HepG2 (cell line): ENCODE data around the gene USP2. TPM values are rescaled to one million over a fixed set of nuclear protein-coding genes. Genes with fewer than 3 reads are reported as not detected.

Experiments used
- NFIC ChIP-seq: IDR thresholded peaks from 2 replicates; pipeline ENCODE4 v1.6.1; 2012; ENCODE audit warnings: mild to moderate bottlenecking, low read length, inconsistent platforms
- NFYC ChIP-seq: IDR thresholded peaks from 2 replicates; pipeline ENCODE4 v1.6.1; 2016; ENCODE audit warnings: missing genetic modification reagents, missing compliant biosample characterization
- RFX5 ChIP-seq: IDR thresholded peaks from 2 replicates; pipeline ENCODE4 v1.6.1; 2011; ENCODE audit warnings: low read depth, low read length, improper control_type of control experiment
- SAP130 ChIP-seq: IDR thresholded peaks from 2 replicates; pipeline ENCODE4 v1.6.1; 2016; ENCODE audit warnings: low read depth
- SUZ12 ChIP-seq: fragments of 150-350 bp; IDR thresholded peaks from 2 replicates; pipeline ENCODE4 v1.6.1; 2014; ENCODE audit warnings: low read depth, low read length
- ZNF230 ChIP-seq: sonication (generic); formaldehyde crosslinking; IDR thresholded peaks from 2 replicates; pipeline ENCODE4 v1.4.0; 2020; ENCODE audit warnings: mild to moderate bottlenecking, missing genetic modification reagents
- ZNF326 ChIP-seq: sonication (generic); formaldehyde crosslinking; IDR thresholded peaks from 2 replicates; pipeline ENCODE4 v1.4.0; 2020; ENCODE audit warnings: missing genetic modification reagents, borderline replicate concordance
- ZNF589 ChIP-seq: sonication (generic); formaldehyde crosslinking; conservative IDR thresholded peaks from 2 replicates; pipeline ENCODE4 v1.8.0; 2022; ENCODE audit warnings: mild to moderate bottlenecking, moderate library complexity, missing genetic modification reagents
- ZNF724P ChIP-seq: sonication (generic); formaldehyde crosslinking; IDR thresholded peaks from 2 replicates; pipeline ENCODE4 v1.8.0; 2022; ENCODE audit warnings: missing genetic modification reagents, borderline replicate concordance
- ZNF775 ChIP-seq: sonication (generic); formaldehyde crosslinking; IDR thresholded peaks from 2 replicates; pipeline ENCODE4 v1.4.0; 2020; ENCODE audit warnings: missing genetic modification reagents, mild to moderate bottlenecking, moderate library complexity, borderline replicate concordance
- ZNF777 ChIP-seq: sonication (generic); formaldehyde crosslinking; IDR thresholded peaks from 2 replicates; pipeline ENCODE4 v1.4.0; 2020; ENCODE audit warnings: missing genetic modification reagents
- ZNF839 ChIP-seq: sonication (generic); formaldehyde crosslinking; IDR thresholded peaks from 2 replicates; pipeline ENCODE4 v1.4.0; 2020; ENCODE audit warnings: missing genetic modification reagents, mild to moderate bottlenecking, borderline replicate concordance
- polyA plus RNA-seq, 8 experiments: library from polyadenylated mRNA; depleted of rRNA in 3 of 8; stranded (reverse) in 7 of 8; unstranded in 1 of 8; fragments of >200 nt; fragmentation: Illumina TruSeq in 4 of 8; extraction: Trizol in 4 of 8; gene quantifications; 2 replicates each; pipeline versions ENCODE4 v1.2.1 to v1.2.3, GENCODE V29; 2011 to 2016; ENCODE audit warnings: low read depth in 4 of 8, missing spikeins in 1 of 8, mixed read lengths in 1 of 8; ENCODE audit not compliant: insufficient read depth in 1 of 8
- total RNA-seq, 5 experiments: library from RNA; depleted of rRNA; stranded (reverse); fragments of >200 nt; fragmentation: Illumina TruSeq; extraction: Trizol; gene quantifications; 2 replicates each; pipeline ENCODE4 v1.2.3, GENCODE V29; 2016; ENCODE audit warnings: low read depth in 1 of 5
- TF ChIP-seq, protein P1 (sequence below): sonication (generic); formaldehyde crosslinking; IDR thresholded peaks from 2 replicates; pipeline ENCODE4 v1.8.0; 2022; ENCODE audit warnings: missing genetic modification reagents, mild to moderate bottlenecking, moderate library complexity, borderline replicate concordance
- TF ChIP-seq, protein P2 (sequence below), 2 experiments: sonication (generic) in 1 of 2; formaldehyde crosslinking in 1 of 2; IDR thresholded peaks; 2 replicates each; pipeline versions ENCODE4 v1.4.0 to v1.6.1; 2018 to 2020; ENCODE audit warnings: missing genetic modification reagents in 2 of 2, borderline replicate concordance in 1 of 2, low read depth in 1 of 2, mild to moderate bottlenecking in 1 of 2, missing biosample characterization in 1 of 2
- TF ChIP-seq, protein P3 (sequence below): IDR thresholded peaks from 2 replicates; pipeline ENCODE4 v1.6.1; 2012; ENCODE audit warnings: low read length, improper control_type of control experiment
- TF ChIP-seq, protein P4 (sequence below): IDR thresholded peaks from 2 replicates; pipeline ENCODE4 v1.6.1; 2016; ENCODE audit warnings: missing genetic modification reagents, missing compliant biosample characterization
- TF ChIP-seq, protein P5 (sequence below): sonication (generic); formaldehyde crosslinking; IDR thresholded peaks from 2 replicates; pipeline ENCODE4 v1.5.0; 2020; ENCODE audit warnings: missing genetic modification reagents, mild to moderate bottlenecking, borderline replicate concordance
- TF ChIP-seq, protein P6 (sequence below): IDR thresholded peaks from 2 replicates; pipeline ENCODE4 v1.6.1; 2016

The USP2 gene
- total and polyA plus RNA-seq, 2 of the 13 experiments (the other 11 are each of a cell fraction or from before 2014, with no cell fraction given) = 2.5 to 6.0 TPM

DNA sequence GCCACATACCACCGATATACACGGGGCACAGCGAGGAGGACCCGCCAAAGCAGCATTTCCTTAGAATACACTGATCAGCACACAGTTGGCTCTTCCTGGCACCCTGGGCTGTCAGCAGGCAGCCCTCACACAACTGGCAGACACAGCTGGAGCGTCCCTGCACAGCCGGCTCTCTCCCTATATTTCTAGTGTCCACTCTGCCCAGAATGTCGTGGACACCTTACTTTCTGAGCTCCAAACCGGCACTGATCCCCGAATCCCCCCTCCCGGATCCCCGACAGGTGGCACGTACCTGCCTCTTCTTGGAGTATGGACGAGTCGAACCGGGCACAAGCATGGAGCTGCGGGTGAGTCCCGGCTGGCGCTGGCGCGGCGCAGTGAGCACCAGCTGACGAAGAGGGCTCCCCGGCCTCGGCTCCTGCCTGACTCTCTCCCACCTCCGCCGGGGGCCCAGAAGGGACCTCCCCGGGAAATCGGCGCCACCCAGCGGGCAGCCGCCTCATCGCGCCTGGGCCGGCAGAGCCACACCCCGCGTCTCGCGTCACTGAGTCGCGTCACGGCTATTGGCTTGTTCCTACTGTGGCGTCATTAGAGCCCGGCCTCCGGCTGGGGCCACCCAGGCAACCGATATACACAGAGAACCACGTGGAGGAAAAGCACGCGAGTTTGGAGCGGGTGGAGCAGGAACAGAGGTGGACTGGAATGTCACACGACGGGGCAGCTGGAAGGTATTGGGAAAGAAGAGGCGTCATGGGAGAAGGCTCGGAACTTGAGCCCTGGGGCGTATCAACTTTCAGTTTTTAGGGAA lies at the start of gene USP2 (continued):
- TF ChIP-seq, protein P1, sequence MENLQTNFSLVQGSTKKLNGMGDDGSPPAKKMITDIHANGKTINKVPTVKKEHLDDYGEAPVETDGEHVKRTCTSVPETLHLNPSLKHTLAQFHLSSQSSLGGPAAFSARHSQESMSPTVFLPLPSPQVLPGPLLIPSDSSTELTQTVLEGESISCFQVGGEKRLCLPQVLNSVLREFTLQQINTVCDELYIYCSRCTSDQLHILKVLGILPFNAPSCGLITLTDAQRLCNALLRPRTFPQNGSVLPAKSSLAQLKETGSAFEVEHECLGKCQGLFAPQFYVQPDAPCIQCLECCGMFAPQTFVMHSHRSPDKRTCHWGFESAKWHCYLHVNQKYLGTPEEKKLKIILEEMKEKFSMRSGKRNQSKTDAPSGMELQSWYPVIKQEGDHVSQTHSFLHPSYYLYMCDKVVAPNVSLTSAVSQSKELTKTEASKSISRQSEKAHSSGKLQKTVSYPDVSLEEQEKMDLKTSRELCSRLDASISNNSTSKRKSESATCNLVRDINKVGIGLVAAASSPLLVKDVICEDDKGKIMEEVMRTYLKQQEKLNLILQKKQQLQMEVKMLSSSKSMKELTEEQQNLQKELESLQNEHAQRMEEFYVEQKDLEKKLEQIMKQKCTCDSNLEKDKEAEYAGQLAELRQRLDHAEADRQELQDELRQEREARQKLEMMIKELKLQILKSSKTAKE (CRISPR knock-in tag) = peak; percentile 47; the same call in 1 of the 2 replicates
- TF ChIP-seq ZNF839 (CRISPR knock-in tag) (no peak), ZNF230 (CRISPR knock-in tag) (no peak), ZNF775 (CRISPR knock-in tag) (no peak), ZNF326 (no peak), ZNF777 (CRISPR knock-in tag) (peak; percentile 49), ZNF724P (CRISPR knock-in tag) (no peak), SUZ12 (no peak), SAP130 (CRISPR knock-in tag) (peak; percentile 100), NFYC (CRISPR knock-in tag) (peak; percentile 78), ZNF589 (peak; percentile 39; the same call in 1 of the 2 replicates), RFX5 (peak; percentile 70; the same call in 1 of the 2 replicates), NFIC (no peak)
- TF ChIP-seq, protein P2, sequence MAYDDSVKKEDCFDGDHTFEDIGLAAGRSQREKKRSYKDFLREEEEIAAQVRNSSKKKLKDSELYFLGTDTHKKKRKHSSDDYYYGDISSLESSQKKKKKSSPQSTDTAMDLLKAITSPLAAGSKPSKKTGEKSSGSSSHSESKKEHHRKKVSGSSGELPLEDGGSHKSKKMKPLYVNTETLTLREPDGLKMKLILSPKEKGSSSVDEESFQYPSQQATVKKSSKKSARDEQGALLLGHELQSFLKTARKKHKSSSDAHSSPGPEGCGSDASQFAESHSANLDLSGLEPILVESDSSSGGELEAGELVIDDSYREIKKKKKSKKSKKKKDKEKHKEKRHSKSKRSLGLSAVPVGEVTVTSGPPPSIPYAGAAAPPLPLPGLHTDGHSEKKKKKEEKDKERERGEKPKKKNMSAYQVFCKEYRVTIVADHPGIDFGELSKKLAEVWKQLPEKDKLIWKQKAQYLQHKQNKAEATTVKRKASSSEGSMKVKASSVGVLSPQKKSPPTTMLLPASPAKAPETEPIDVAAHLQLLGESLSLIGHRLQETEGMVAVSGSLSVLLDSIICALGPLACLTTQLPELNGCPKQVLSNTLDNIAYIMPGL (CRISPR knock-in tag; IDR thresholded peaks at IDR 0.05; ENCODE audit: borderline replicate concordance in 1 of 2, low read depth in 1 of 2) = peak; percentile 90 to 93
- TF ChIP-seq, protein P3, sequence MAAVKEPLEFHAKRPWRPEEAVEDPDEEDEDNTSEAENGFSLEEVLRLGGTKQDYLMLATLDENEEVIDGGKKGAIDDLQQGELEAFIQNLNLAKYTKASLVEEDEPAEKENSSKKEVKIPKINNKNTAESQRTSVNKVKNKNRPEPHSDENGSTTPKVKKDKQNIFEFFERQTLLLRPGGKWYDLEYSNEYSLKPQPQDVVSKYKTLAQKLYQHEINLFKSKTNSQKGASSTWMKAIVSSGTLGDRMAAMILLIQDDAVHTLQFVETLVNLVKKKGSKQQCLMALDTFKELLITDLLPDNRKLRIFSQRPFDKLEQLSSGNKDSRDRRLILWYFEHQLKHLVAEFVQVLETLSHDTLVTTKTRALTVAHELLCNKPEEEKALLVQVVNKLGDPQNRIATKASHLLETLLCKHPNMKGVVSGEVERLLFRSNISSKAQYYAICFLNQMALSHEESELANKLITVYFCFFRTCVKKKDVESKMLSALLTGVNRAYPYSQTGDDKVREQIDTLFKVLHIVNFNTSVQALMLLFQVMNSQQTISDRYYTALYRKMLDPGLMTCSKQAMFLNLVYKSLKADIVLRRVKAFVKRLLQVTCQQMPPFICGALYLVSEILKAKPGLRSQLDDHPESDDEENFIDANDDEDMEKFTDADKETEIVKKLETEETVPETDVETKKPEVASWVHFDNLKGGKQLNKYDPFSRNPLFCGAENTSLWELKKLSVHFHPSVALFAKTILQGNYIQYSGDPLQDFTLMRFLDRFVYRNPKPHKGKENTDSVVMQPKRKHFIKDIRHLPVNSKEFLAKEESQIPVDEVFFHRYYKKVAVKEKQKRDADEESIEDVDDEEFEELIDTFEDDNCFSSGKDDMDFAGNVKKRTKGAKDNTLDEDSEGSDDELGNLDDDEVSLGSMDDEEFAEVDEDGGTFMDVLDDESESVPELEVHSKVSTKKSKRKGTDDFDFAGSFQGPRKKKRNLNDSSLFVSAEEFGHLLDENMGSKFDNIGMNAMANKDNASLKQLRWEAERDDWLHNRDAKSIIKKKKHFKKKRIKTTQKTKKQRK = no peak
- TF ChIP-seq, protein P4, sequence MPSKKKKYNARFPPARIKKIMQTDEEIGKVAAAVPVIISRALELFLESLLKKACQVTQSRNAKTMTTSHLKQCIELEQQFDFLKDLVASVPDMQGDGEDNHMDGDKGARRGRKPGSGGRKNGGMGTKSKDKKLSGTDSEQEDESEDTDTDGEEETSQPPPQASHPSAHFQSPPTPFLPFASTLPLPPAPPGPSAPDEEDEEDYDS (CRISPR knock-in tag) = peak; percentile 63; the same call in 1 of the 2 replicates
- TF ChIP-seq, protein P5, sequence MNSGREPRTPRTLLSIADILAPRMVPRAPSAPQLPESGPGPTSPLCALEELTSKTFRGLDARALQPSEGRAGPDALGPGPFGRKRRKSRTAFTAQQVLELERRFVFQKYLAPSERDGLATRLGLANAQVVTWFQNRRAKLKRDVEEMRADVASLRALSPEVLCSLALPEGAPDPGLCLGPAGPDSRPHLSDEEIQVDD (CRISPR knock-in tag) = no peak
- TF ChIP-seq, protein P6, sequence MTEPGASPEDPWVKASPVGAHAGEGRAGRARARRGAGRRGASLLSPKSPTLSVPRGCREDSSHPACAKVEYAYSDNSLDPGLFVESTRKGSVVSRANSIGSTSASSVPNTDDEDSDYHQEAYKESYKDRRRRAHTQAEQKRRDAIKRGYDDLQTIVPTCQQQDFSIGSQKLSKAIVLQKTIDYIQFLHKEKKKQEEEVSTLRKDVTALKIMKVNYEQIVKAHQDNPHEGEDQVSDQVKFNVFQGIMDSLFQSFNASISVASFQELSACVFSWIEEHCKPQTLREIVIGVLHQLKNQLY (CRISPR knock-in tag) = peak; percentile 61
